ENCODE measurements around the gene LYRM7.
"Not testable (repeated sequence)": the region's sequence is repeated elsewhere in the genome, so short reads cannot be mapped to it uniquely, and the experiment has no call there.

LYRM7 gene

GRCh38 chr5:131180407-131180806 is 9.7 kb downstream of the LYRM7 start:
- no peak for DNase-seq (ENCODE audit: low read depth, low spot score)

- DNase-seq (ENCODE audit: low read depth, low spot score) = no peak
Measured at GRCh38 chr5:131182839-131183238, 12.1 kb downstream of the LYRM7 start.

GRCh38 chr5:131185523-131186104 is 14.9 kb downstream of the LYRM7 start:
- no peak for DNase-seq (ENCODE audit: low read depth, low spot score)

- no peak for DNase-seq (ENCODE audit: low read depth, low spot score)
Measured at GRCh38 chr5:131186561-131187256, 16.0 kb downstream of the LYRM7 start.

GRCh38 chr5:131193106-131193505 is 22.4 kb downstream of the LYRM7 start:
- DNase-seq (ENCODE audit: low read depth, low spot score) = no peak

GRCh38 chr5:131193897-131194296 is 23.2 kb downstream of the LYRM7 start:
- DNase-seq (ENCODE audit: low read depth, low spot score) = not testable (repeated sequence)

GRCh38 chr5:131194725-131195124 is 24.0 kb downstream of the LYRM7 start:
- no peak for DNase-seq (ENCODE audit: low read depth, low spot score)

- DNase-seq (ENCODE audit: low read depth, low spot score) = no peak
Measured at GRCh38 chr5:131195696-131196095, 25.0 kb downstream of the LYRM7 start.

- no peak for DNase-seq (ENCODE audit: low read depth, low spot score)
Measured at GRCh38 chr5:131196331-131196730, 25.6 kb downstream of the LYRM7 start.

- DNase-seq (ENCODE audit: low read depth, low spot score) = no peak
Measured at GRCh38 chr5:131198625-131199024, 27.9 kb downstream of the LYRM7 start.

GRCh38 chr5:131200560-131200959 is 29.8 kb downstream of the LYRM7 start:
- DNase-seq (ENCODE audit: low read depth, low spot score) = no peak

GRCh38 chr5:131204964-131205363 is 34.2 kb downstream of the LYRM7 start:
- DNase-seq (ENCODE audit: low read depth, low spot score) = no peak

- no peak for DNase-seq (ENCODE audit: low read depth, low spot score)
Measured at GRCh38 chr5:131206061-131206460, 35.3 kb downstream of the LYRM7 start.

GRCh38 chr5:131206772-131207171 is 36.0 kb downstream of the LYRM7 start:
- no peak for DNase-seq (ENCODE audit: low read depth, low spot score)

- DNase-seq (ENCODE audit: low read depth, low spot score) = no peak
Measured at GRCh38 chr5:131209175-131209505, 38.4 kb downstream of the LYRM7 start.

- DNase-seq (ENCODE audit: low read depth, low spot score) = no peak
Measured at GRCh38 chr5:131209506-131210150, 38.9 kb downstream of the LYRM7 start.

GRCh38 chr5:131210151-131210510 is 39.4 kb downstream of the LYRM7 start:
- DNase-seq (ENCODE audit: low read depth, low spot score) = no peak

GRCh38 chr5:131211669-131212068 is 40.9 kb downstream of the LYRM7 start:
- no peak for DNase-seq (ENCODE audit: low read depth, low spot score)

GRCh38 chr5:131212471-131213021 is 41.8 kb downstream of the LYRM7 start:
- DNase-seq (ENCODE audit: low read depth, low spot score) = no peak

GRCh38 chr5:131214609-131215227 is 44.0 kb downstream of the LYRM7 start:
- DNase-seq (ENCODE audit: low read depth, low spot score) = no peak

- DNase-seq (ENCODE audit: low read depth, low spot score) = no peak
Measured at GRCh38 chr5:131217791-131218190, 47.0 kb downstream of the LYRM7 start.

GRCh38 chr5:131218392-131218791 is 47.6 kb downstream of the LYRM7 start:
- no peak for DNase-seq (ENCODE audit: low read depth, low spot score)

- DNase-seq (ENCODE audit: low read depth, low spot score) = no peak
Measured at GRCh38 chr5:131220566-131220965, 49.8 kb downstream of the LYRM7 start.
